Testis (tissue), 3 donors: ENCODE results near the gene SLC25A26. TPM values are rescaled to one million over a fixed set of nuclear protein-coding genes. Genes with fewer than 3 reads are reported as not detected.

Experiments used
- DNase-seq: peaks from one replicate; pipeline ENCODE4 v3.0.0-alpha.2; 2019
- H3K27ac ChIP-seq, 2 donors: fragments of 200-600 bp; sonication (generic); one replicate each; pipeline ENCODE4 v1.5.1; 2019
- H3K27me3 ChIP-seq: fragments of 200-600 bp; sonication (generic); one replicate; pipeline ENCODE4 v1.5.1; 2019
- H3K36me3 ChIP-seq: fragments of 200-600 bp; sonication (generic); one replicate; pipeline ENCODE4 v1.5.1; 2017; ENCODE audit warnings: low read depth; ENCODE audit errors: missing control alignments
- H3K4me1 ChIP-seq: fragments of 200-600 bp; sonication (generic); one replicate; pipeline ENCODE4 v1.5.1; 2019
- H3K4me3 ChIP-seq, 2 donors: fragments of 200-600 bp; sonication (generic); one replicate each; pipeline ENCODE4 v1.5.1; 2017 to 2019
- H3K9me3 ChIP-seq: fragments of 200-600 bp; sonication (generic); one replicate; pipeline ENCODE4 v1.5.1; 2017
- CTCF ChIP-seq, 3 experiments: fragments of 450-650 bp in 2 of 3; fragments of 200-600 bp in 1 of 3; sonication (generic) in 1 of 3; IDR thresholded peaks; one replicate each; pipeline ENCODE4 v1.5.1; 2016 to 2019; ENCODE audit warnings: antibody characterized with exemption in 3 of 3, mild to moderate bottlenecking in 2 of 3, moderate library complexity in 1 of 3
- POLR2A ChIP-seq: fragments of 450-650 bp; IDR thresholded peaks from one replicate; pipeline ENCODE4 v1.6.1; 2017; ENCODE audit warnings: antibody characterized with exemption, mild to moderate bottlenecking, moderate library complexity
- WGBS, 2 donors: methylation state at CpG; one replicate each; pipeline ENCODE4 v1.1.5; 2018; 5-methylcytosine and 5-hydroxymethylcytosine counted together
- intact Hi-C: fragments of 100-400 bp; cut with DNase I; formaldehyde crosslinking; loops from one replicate; pipeline ENCODE4 v1.15.1; 2023; ENCODE audit warnings: low total_unique reads
- polyA plus RNA-seq: library from polyadenylated mRNA; stranded (reverse); fragments of 350-450 nt; fragmentation: Illumina TruSeq; extraction: RNeasy Lipid Tissue Mini Kit (QIAGEN cat#74804); gene quantifications from one replicate; pipeline ENCODE4 v1.2.3, GENCODE V29; 2014; ENCODE audit warnings: low read depth, low replicate concordance; ENCODE audit not compliant: insufficient read depth
- small RNA-seq, 2 donors: library from RNA; depleted of rRNA; stranded (forward); fragments of <200 nt; gene quantifications; one replicate each; pipeline ENCODE3, GENCODE V24; 2016
- total RNA-seq, 2 donors: library from RNA; depleted of rRNA; stranded (reverse); fragments of >200 nt; gene quantifications; one replicate each; pipeline ENCODE4 v1.2.3, GENCODE V29; 2016

Gene SLC25A26
- total and polyA plus RNA-seq, 3 donors from 2014 or later, result 29.7 to 30.5 (median 30.0) TPM

- no peaks in the 10 kb centered on the region for H3K36me3 ChIP-seq
- WGBS, 2 donors, result 80 to 86% methylated on average over 5 of the region's 5 CpGs
- intact Hi-C loops, result no loop called here
- DNase-seq, result no peak
- peaks cover 22% of the 10 kb centered on the region for H3K4me1 ChIP-seq
- TF ChIP-seq CTCF (IDR thresholded peaks at IDR 0.05) (no peak), POLR2A (no peak)
- no peaks in the 10 kb centered on the region for H3K9me3 ChIP-seq
- H3K27ac ChIP-seq, result no peak overlapping the region
- no peaks in the 10 kb centered on the region for H3K27me3 ChIP-seq
- no peak overlapping the region for H3K4me3 ChIP-seq
Measured at GRCh38 chr3:66427951-66428474, 207.2 kb downstream of the SLC25A26 start.

Small RNA genes lying within 50 kb of the gene (small RNA-seq; reads per million reads assigned to genes)
- gene RN7SL482P, result 0 reads per million in 2 donors
- 0 reads per million in 2 donors for gene RNU6-787P

Other genes starting within 250 kb of the SLC25A26 start
- 10 to 100 TPM; 55.4 to 56.1 TPM for gene MAGI1, start 182.1 kb upstream of the SLC25A26 start, total RNA-seq
- 60.4 TPM for gene MAGI1, start 182.1 kb upstream of the SLC25A26 start, polyA plus RNA-seq